GM12875 (cell line): ENCODE results near the gene UNC119.

Source experiments
- H3K4me3 ChIP-seq: one replicate; pipeline ENCODE4 v1.5.1; 2011; ENCODE audit warnings: low read depth, low read length, control low read depth
- CTCF ChIP-seq: IDR thresholded peaks from 2 replicates; pipeline ENCODE4 v1.5.1; 2011; ENCODE audit warnings: low read depth, mild to moderate bottlenecking, control low read depth, inconsistent platforms, low read length, moderate library complexity, borderline replicate concordance; ENCODE audit not compliant: insufficient read depth

UNC119 gene

DNA sequence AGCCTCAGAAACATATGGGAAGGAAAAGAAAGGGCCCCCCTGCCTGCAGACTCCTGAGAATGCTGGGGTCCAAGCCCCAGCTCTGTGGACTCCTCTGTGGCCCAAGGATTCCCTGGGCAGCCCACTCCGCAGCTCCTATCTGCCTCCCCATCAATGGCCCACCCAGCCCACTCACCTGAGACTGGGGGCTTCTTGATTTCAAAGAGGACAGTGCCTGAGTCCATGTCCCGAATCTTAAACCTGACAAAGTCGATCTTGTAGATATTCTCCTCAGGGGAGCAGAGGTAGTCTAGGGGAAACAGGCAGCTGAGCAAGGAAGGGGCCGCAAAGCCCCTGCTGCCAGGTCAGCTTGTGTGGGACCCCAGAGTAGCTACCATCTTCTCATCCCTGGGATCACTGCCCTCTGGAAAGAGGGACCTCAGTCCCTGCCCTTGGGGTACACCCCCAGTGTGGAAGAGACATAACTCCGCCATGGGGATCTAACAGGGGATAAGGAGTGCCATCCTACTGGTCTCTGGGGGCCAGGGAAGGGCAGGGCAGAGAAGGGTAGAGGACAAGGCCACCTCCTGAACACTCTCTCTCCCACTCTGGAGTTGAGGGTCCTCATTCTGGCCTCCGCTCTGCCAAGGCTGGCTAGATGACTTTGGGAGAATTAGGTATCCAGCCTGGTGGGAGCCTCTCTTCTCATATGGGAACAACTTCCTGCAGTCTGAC is 3.9 kb downstream of the UNC119 start:
- H3K4me3 ChIP-seq: no peak overlapping the region
- no peak for TF ChIP-seq CTCF

GRCh38 chr17:28547623-28548416 is 4.6 kb downstream of the UNC119 start:
- H3K4me3 ChIP-seq: peak overlapping the region; percentile 24
- TF ChIP-seq CTCF: peak; percentile 95

DNA sequence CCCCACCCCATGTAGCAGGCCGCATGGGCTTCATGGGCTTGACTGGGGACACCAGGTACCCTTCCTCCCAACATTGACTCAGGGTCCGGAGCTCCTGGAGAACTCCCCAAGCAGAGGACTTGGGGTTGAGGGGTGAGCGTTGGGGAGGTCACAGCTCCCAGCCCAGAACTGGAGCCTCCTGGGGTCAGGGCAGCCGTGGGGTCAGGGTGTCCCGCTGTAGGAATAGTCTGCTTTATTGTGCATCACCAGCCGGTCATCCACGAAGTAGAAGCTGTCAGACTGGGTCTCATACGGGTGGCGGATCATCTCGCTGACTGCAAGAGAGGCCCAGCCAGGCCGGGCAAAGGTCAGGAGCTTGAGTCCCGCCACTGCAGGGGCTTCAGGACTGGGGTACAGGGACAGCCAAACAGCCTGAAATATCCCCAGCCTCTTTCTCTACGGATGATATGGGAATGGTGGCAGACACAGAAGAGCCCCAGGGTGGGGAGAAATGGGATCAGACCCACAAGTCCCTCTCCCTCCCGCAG is 5.3 kb downstream of the UNC119 start:
- peak overlapping the region; percentile 24 for H3K4me3 ChIP-seq
- no peak for TF ChIP-seq CTCF

- H3K4me3 ChIP-seq: no peak overlapping the region
- no peak for TF ChIP-seq CTCF
These were observed 6.5 kb downstream of the UNC119 start for GRCh38 chr17:28545787-28546415.

- TF ChIP-seq CTCF: no peak
- H3K4me3 ChIP-seq: no peak overlapping the region
These were observed 7.3 kb downstream of the UNC119 start for GRCh38 chr17:28545141-28545503.

DNA sequence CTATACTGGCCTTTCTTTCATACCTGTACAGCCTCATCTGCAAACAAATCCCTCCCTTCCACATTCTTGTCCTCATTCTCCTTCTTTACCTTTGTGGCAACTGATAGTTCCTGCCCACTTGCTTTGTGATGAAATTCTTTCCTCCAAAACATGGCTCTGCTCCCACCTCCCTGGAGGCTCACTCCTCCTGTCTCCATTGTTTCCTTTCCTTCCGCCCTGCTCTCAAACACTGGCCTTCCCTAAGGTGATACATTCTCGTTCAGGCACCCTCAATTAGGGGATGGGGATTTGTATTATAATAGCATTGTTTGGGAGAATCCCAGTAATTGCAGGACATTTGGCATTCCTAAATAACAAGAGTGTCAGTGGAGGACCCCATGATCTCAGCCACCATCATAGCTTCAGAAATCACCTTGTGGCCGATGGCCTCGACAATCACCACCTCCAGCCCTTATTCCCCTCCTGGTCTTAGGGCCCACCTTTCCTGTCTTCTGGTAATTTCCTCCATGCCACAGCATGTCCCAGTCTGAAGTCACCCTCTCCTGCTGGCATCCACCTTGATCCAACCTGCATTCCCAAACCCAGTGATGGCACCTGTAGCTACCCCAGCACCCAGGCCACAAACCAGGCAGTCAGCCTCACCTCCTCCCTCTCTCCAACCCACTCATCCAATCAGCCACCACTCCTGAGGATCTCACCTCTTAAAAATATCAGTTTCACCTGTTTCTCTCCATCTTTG is 7.9 kb downstream of the UNC119 start:
- no peak for TF ChIP-seq CTCF
- H3K4me3 ChIP-seq: no peak overlapping the region
